K562 (cell line): ENCODE data around the gene ZCWPW1. TPM values are rescaled to one million over a fixed set of nuclear protein-coding genes. Genes with fewer than 3 reads are reported as not detected.
A peak's percentile ranks its signal among the peaks of the same experiment; 100 is the strongest.

Experiments used
- MECOM ChIP-seq: fragments of 250-450 bp; sonication (Bioruptor Pico); IDR thresholded peaks from 2 replicates; pipeline ENCODE4 v1.8.0; 2022; ENCODE audit warnings: inconsistent platforms
- NR4A1 ChIP-seq, 2 experiments: fragments of 250-450 bp in 1 of 2; fragments of 450-650 bp in 1 of 2; sonication (Bioruptor Pico) in 1 of 2; IDR thresholded peaks; 2 replicates each; pipeline versions ENCODE4 v1.4.0 to v1.6.1; 2016 to 2020; ENCODE audit warnings: mild to moderate bottlenecking in 2 of 2, missing compliant biosample characterization in 1 of 2, missing genetic modification characterization in 1 of 2, moderate library complexity in 1 of 2
- polyA plus RNA-seq, 8 experiments: library from polyadenylated mRNA; depleted of rRNA in 4 of 8; stranded (reverse) in 5 of 8; unstranded in 3 of 8; fragments of >200 nt; fragmentation: Nextera tagmentation in 2 of 8; fragmentation: Illumina TruSeq in 1 of 8; extraction: Ambion mirVana in 2 of 8; extraction: Trizol in 1 of 8; gene quantifications; 2 replicates each; pipeline versions ENCODE4 v1.2.1 to v1.2.3, GENCODE V29; 2011 to 2014; ENCODE audit warnings: inconsistent platforms in 1 of 8, missing spikeins in 1 of 8
- total RNA-seq, 7 experiments: library from RNA; depleted of rRNA in 6 of 7; stranded (reverse); fragments of >200 nt in 6 of 7; fragmentation: Illumina TruSeq in 2 of 7; extraction: Trizol in 2 of 7; gene quantifications; 2 replicates each; pipeline versions ENCODE4 v1.2.1 to v1.2.3, GENCODE V29; 2011 to 2021; ENCODE audit warnings: low replicate concordance in 1 of 7
- TF ChIP-seq, protein P1 (sequence below), 2 experiments: IDR thresholded peaks; 2 replicates each; pipeline ENCODE4 v1.6.1; 2011; ENCODE audit warnings: borderline replicate concordance in 1 of 2, control low read depth in 1 of 2, low read depth in 1 of 2, low read length in 1 of 2, mild to moderate bottlenecking in 1 of 2, mixed read lengths in 1 of 2, moderate library complexity in 1 of 2; ENCODE audit not compliant: insufficient read depth in 1 of 2, insufficient read length in 1 of 2, poor library complexity in 1 of 2, severe bottlenecking in 1 of 2; ENCODE audit errors: extremely low read depth in 1 of 2
- TF ChIP-seq, protein P2 (sequence below): fragments of 450-650 bp; IDR thresholded peaks from 2 replicates; pipeline ENCODE4 v1.6.1; 2018; ENCODE audit warnings: mild to moderate bottlenecking, low read depth; ENCODE audit not compliant: partially characterized antibody

Gene ZCWPW1
- total and polyA plus RNA-seq, 9 of the 15 experiments (the other 6 are each of a cell fraction or from before 2014, with no cell fraction given): 0.18 to 1.7 (median 1.2) TPM

DNA sequence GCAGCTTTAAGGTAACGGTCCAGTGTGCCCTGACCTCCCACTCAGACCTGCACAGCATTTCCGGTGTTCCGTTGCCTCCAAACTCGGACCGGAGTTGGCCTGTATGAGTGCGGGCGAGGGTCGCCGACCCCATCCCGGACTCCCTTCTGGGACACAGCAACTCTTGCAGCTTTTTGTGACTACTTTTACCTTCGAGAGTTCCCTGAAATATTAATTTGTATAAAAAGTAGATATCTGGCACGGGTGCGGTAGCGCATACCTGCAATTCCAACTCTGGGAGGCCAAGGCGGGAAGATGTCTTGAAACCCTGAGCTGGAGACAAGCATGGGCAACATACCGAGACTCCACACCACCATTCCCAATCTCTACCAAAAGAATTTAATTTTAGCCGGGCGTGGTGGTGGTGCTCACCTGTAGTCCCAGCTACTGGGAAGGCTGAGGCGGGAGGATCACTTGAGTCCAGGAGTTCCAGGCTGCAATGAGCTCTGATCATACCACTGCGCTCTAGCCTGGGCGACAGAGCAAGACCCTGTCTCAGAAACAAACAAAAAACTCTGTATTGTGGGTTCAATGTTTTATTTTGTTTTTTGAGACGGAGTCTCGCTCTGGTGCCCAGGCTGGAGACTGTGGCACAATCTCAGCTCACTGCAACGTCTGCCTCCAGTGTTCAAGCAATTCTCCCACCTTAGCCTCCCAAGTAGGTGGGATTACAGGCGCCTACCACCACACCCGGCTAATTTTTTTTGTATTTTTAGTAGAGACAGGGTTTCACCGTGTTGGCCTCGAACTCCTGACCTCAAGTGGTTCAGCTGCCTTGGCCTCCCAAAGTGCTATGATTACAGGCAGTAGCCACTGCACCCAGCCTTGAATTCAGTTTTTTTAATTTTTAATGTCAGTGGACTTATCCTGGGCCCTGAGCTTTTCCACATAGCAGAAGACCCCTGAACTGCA is 8.9 kb upstream of the ZCWPW1 start (continued):
- TF ChIP-seq, protein P1, sequence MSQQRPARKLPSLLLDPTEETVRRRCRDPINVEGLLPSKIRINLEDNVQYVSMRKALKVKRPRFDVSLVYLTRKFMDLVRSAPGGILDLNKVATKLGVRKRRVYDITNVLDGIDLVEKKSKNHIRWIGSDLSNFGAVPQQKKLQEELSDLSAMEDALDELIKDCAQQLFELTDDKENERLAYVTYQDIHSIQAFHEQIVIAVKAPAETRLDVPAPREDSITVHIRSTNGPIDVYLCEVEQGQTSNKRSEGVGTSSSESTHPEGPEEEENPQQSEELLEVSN (IDR thresholded peaks at IDR 0.05; ENCODE audit: borderline replicate concordance in 1 of 2, extremely low read depth in 1 of 2, insufficient read depth in 1 of 2, insufficient read length in 1 of 2, low read depth in 1 of 2, low read length in 1 of 2, poor library complexity in 1 of 2, severe bottlenecking in 1 of 2): peak in 1 of 2 experiments; percentile 23
- TF ChIP-seq NR4A1 (CRISPR knock-in tag; IDR thresholded peaks at IDR 0.05) (no peak), NR4A1 (tag; IDR thresholded peaks at IDR 0.05) (0 out of 2 replicates have a peak, but pooled peaks have one; percentile 7), MECOM (CRISPR knock-in tag) (no peak)
- TF ChIP-seq, protein P2, sequence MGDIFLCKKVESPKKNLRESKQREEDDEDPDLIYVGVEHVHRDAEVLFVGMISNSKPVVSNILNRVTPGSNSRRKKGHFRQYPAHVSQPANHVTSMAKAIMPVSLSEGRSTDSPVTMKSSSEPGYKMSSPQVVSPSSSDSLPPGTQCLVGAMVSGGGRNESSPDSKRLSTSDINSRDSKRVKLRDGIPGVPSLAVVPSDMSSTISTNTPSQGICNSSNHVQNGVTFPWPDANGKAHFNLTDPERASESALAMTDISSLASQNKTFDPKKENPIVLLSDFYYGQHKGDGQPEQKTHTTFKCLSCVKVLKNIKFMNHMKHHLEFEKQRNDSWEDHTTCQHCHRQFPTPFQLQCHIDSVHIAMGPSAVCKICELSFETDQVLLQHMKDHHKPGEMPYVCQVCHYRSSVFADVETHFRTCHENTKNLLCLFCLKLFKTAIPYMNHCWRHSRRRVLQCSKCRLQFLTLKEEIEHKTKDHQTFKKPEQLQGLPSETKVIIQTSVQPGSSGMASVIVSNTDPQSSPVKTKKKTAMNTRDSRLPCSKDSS: peak; percentile 1
